OCI-LY3 (cell line): ENCODE results near the gene PLPP7.

Source experiments
- H2AFZ ChIP-seq: fragments of 200-600, 300-600 bp; shearing (Covaris generic); 2 replicates; pipeline ENCODE4 v1.6.0; 2014; ENCODE audit warnings: antibody characterized with exemption, low read depth, low read length
- H3K27ac ChIP-seq: fragments of 200-600, 300-600 bp; sonication (generic); 2 replicates; pipeline ENCODE4 v1.5.1; 2014; ENCODE audit warnings: mild to moderate bottlenecking, low read length, moderate library complexity, mixed read lengths
- H3K27me3 ChIP-seq: fragments of 200-600, 300-600 bp; sonication (generic); 2 replicates; pipeline ENCODE4 v1.6.1; 2014; ENCODE audit warnings: low read depth, low read length, mixed read lengths
- H3K36me3 ChIP-seq: fragments of 200-600, 300-600 bp; sonication (generic); replicated peaks from 2 replicates; pipeline ENCODE3; 2014; ENCODE audit warnings: low read depth, low read length, mixed read lengths
- H3K4me1 ChIP-seq: fragments of 300-600, 200-600 bp; sonication (generic); 2 replicates; pipeline ENCODE4 v1.6.1; 2014; ENCODE audit warnings: low read length, mixed read lengths
- H3K4me2 ChIP-seq: fragments of 200-600, 300-600 bp; sonication (generic); 2 replicates; pipeline ENCODE4 v1.6.1; 2014; ENCODE audit warnings: low read length, mixed read lengths
- H3K4me3 ChIP-seq: fragments of 300-600, 200-600 bp; sonication (generic); 2 replicates; pipeline ENCODE4 v1.5.1; 2014; ENCODE audit warnings: antibody characterized with exemption, mild to moderate bottlenecking, low read length, moderate library complexity
- H3K79me2 ChIP-seq: fragments of 300-600, 200-600 bp; shearing (Covaris generic); 2 replicates; pipeline ENCODE4 v1.6.1; 2014; ENCODE audit warnings: mild to moderate bottlenecking, low read length, mixed read lengths
- H3K9ac ChIP-seq: fragments of 300-600, 200-600 bp; shearing (Covaris generic); 2 replicates; pipeline ENCODE4 v1.6.0; 2014; ENCODE audit warnings: mild to moderate bottlenecking, low read length, moderate library complexity
- H3K9me3 ChIP-seq: fragments of 200-600, 300-600 bp; shearing (Covaris generic); 2 replicates; pipeline ENCODE4 v1.6.1; 2014; ENCODE audit warnings: low read length, mixed read lengths; ENCODE audit not compliant: insufficient read depth
- H4K20me1 ChIP-seq: fragments of 200-600, 300-600 bp; sonication (generic); 2 replicates; pipeline ENCODE4 v1.6.1; 2016; ENCODE audit warnings: low read length, mixed read lengths; ENCODE audit not compliant: insufficient read depth
- CTCF ChIP-seq: fragments of 200-600, 300-600 bp; sonication (generic); IDR thresholded peaks from 2 replicates; pipeline ENCODE4 v1.5.1; 2014; ENCODE audit warnings: antibody characterized with exemption, low read length, low read depth
- EZH2phosphoT487 ChIP-seq: fragments of 200-600 bp; shearing (Covaris generic); IDR thresholded peaks from 2 replicates; pipeline ENCODE4 v1.6.1; 2018; ENCODE audit warnings: antibody characterized with exemption, mixed run types, low read depth

The PLPP7 gene

GRCh38 chr9:131276891-131277286 is 12.6 kb upstream of the PLPP7 start:
- peaks cover 3% of the 10 kb centered on the region; the same call in 1 of the 2 replicates for H3K27me3 ChIP-seq
- peaks cover 48% of the 10 kb centered on the region for H3K79me2 ChIP-seq
- H3K9me3 ChIP-seq = no peaks in the 10 kb centered on the region
- 0 out of 2 replicates have a peak overlapping the region, but pooled peaks have one; percentile 33 for H3K27ac ChIP-seq
- peak overlapping the region; percentile 97 for H3K9ac ChIP-seq
- H3K4me2 ChIP-seq = peak overlapping the region; percentile 97
- H3K4me3 ChIP-seq = peak overlapping the region; percentile 85
- no peak overlapping the region for H2AFZ ChIP-seq
- peaks cover 3% of the 10 kb centered on the region for H3K36me3 ChIP-seq
- H3K4me1 ChIP-seq = peaks cover 35% of the 10 kb centered on the region
- no peaks in the 10 kb centered on the region for H4K20me1 ChIP-seq
- TF ChIP-seq EZH2phosphoT487 = no peak
- no peak for TF ChIP-seq CTCF

- peak; percentile 21; the same call in 1 of the 2 replicates for TF ChIP-seq CTCF
- no peak for TF ChIP-seq EZH2phosphoT487
- Histone ChIP-seq H3K36me3 (no peaks in the 10 kb centered on the region), H3K4me2 (peak overlapping the region; percentile 97), H3K9me3 (no peaks in the 10 kb centered on the region), H3K4me3 (peak overlapping the region; percentile 85), H3K9ac (peak overlapping the region; percentile 97), H3K4me1 (peaks cover 30% of the 10 kb centered on the region), H2AFZ (no peak overlapping the region), H3K27me3 (peaks cover 3% of the 10 kb centered on the region; the same call in 1 of the 2 replicates), H4K20me1 (no peaks in the 10 kb centered on the region), H3K79me2 (peaks cover 43% of the 10 kb centered on the region), H3K27ac (peak overlapping the region; percentile 33)
These were observed 12.1 kb upstream of the PLPP7 start for GRCh38 chr9:131277287-131277909.

- Histone ChIP-seq H3K9ac (peak overlapping the region; percentile 97), H3K4me2 (peak overlapping the region; percentile 97), H2AFZ (peak overlapping the region; percentile 72), H3K4me1 (peaks cover 25% of the 10 kb centered on the region), H3K4me3 (peak overlapping the region; percentile 85), H3K79me2 (peaks cover 36% of the 10 kb centered on the region), H3K27ac (no peak overlapping the region), H3K36me3 (no peaks in the 10 kb centered on the region), H4K20me1 (no peaks in the 10 kb centered on the region), H3K9me3 (no peaks in the 10 kb centered on the region), H3K27me3 (peaks cover 3% of the 10 kb centered on the region; the same call in 1 of the 2 replicates)
- TF ChIP-seq CTCF (no peak), EZH2phosphoT487 (no peak)
These were observed 11.4 kb upstream of the PLPP7 start for GRCh38 chr9:131277910-131278701.

- Histone ChIP-seq H3K79me2 (peaks cover 30% of the 10 kb centered on the region), H3K4me3 (peak overlapping the region; percentile 85; the same call in 1 of the 2 replicates), H3K9ac (no peak overlapping the region), H3K27me3 (peaks cover 3% of the 10 kb centered on the region; the same call in 1 of the 2 replicates), H3K36me3 (no peaks in the 10 kb centered on the region), H3K4me2 (peak overlapping the region; percentile 23), H2AFZ (peak overlapping the region; percentile 72), H3K27ac (no peak overlapping the region), H3K9me3 (no peaks in the 10 kb centered on the region), H3K4me1 (peaks cover 19% of the 10 kb centered on the region), H4K20me1 (no peaks in the 10 kb centered on the region)
- TF ChIP-seq EZH2phosphoT487 (no peak), CTCF (no peak)
These were observed 10.8 kb upstream of the PLPP7 start for GRCh38 chr9:131278702-131279111.
